ENCODE measurements around the gene MUC13.
A peak's percentile ranks its signal among the peaks of the same experiment; 100 is the strongest.

The MUC13 gene

DNA sequence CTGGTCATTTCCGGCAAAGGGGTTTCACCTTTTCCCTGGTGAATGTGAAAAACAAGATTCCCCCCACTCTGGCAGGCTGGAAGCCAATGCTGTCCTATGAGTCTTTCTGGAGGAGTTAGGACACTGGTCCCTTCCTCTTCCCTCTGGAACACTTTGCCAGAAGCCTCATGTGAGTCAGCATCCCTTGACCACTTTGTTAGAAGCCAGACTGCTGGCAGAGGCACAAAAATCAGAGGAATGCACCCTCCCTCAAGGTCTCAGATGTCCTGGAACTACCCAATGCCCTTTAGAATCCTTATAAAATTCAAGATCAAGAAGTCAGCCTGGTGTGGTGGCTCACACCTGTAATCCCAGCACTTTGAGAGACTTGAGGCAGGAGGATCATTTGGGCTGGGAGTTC, 74.0 kb downstream of the MUC13 start:
- no peak for TF ChIP-seq CTCF (IDR thresholded peaks at IDR 0.05; ENCODE audit: insufficient read depth, low read length, missing control alignments)
- POLR2A ChIA-PET, result no interaction called here
- CTCF ChIA-PET, result interaction anchor here (1.1 to 1.7 kb wide), 2 partner anchors 15 to 99 kb away, joined by 3 to 6 read pairs; no protein-coding TSS in a partner anchor
- H3K4me3 ChIP-seq (ENCODE audit: low read depth, low read length), result no peak overlapping the region
- peak; percentile 90 for DNase-seq (ENCODE audit: low read depth, low spot score)

DNA sequence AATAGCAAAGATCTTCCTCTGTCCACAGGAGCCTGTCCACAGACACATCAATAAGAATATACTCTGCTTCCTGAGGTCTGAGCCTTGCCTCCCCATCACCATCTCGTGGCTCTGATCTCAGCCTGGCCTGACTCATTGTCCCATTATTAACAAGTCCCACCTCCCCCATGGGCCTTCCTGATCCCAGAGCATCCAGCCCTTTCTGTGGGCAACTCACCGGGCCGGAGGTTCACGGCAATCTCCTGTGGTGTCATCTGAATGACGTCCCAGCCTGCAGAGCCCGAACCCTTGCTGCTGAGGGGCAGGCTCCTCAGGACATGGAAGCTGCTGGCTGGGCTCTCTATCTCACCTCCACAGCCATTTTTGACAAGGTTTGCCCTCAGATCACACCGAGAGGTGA, 75.5 kb downstream of the MUC13 start:
- DNase-seq (ENCODE audit: low read depth, low spot score), result peak; percentile 59
- H3K4me3 ChIP-seq (ENCODE audit: low read depth, low read length), result no peak overlapping the region
- POLR2A ChIA-PET, result no interaction called here
- CTCF ChIA-PET, result interaction anchor here (1.7 kb wide), 1 partner anchor 14 kb away, joined by 6 read pairs; no protein-coding TSS in a partner anchor
- no peak for TF ChIP-seq CTCF (IDR thresholded peaks at IDR 0.05; ENCODE audit: insufficient read depth, low read length, missing control alignments)

- ChIA-PET POLR2A (no interaction called here), CTCF (interaction anchor here (1.6 kb wide), 1 partner anchor 98 kb away, joined by 6 read pairs; no protein-coding TSS in a partner anchor)
- H3K4me3 ChIP-seq (ENCODE audit: low read depth, low read length), result no peak overlapping the region
- no peak for TF ChIP-seq CTCF (IDR thresholded peaks at IDR 0.05; ENCODE audit: insufficient read depth, low read length, missing control alignments)
- no peak for DNase-seq (ENCODE audit: low read depth, low spot score)
These were observed 76.3 kb downstream of the MUC13 start for GRCh38 chr3:124858275-124858674.

DNA sequence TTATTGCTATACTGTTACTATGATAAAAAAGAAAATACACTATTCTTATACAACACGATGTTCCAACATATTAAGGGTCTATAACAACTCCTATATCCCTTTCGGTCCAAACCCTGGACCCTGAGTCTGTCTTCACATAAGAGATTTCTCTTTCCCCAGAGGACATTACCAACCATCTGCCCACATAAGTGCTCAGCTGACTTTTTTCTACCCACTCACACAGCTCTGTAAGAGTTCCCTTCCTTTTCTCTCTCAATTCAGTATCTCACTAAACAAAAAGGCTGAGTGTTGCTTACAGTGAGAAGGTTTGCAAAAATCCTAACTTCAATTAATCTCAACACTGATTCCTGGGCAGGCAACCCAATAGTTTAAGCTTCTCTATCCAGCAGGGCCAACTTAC, 77.9 kb downstream of the MUC13 start:
- no peak overlapping the region for H3K4me3 ChIP-seq (ENCODE audit: low read depth, low read length)
- DNase-seq (ENCODE audit: low read depth, low spot score), result no peak
- ChIA-PET CTCF (interaction anchor here (1.1 to 1.6 kb wide), 5 partner anchors 10 to 96 kb away, joined by 3 to 6 read pairs (median 3); partner anchors contain the start of gene ITGB5), POLR2A (interaction anchor here (0.6 to 1.5 kb wide), 3 partner anchors 11 to 474 kb away, joined by 3 to 5 read pairs (median 3); no protein-coding TSS in a partner anchor)
- no peak for TF ChIP-seq CTCF (IDR thresholded peaks at IDR 0.05; ENCODE audit: insufficient read depth, low read length, missing control alignments)
